Spleen (tissue), 11 donors: Measurements from ENCODE around the gene SHLD1. TPM values are rescaled to one million over a fixed set of nuclear protein-coding genes. Genes with fewer than 3 reads are reported as not detected.

Experiments used
- DNase-seq: peaks from one replicate; pipeline ENCODE4 v3.0.0-alpha.2; 2020
- H3K27ac ChIP-seq, 8 donors: fragments of 200-600 bp; sonication (generic) in 7 of 8; 1 replicate in 4 of 8; 2 replicates in 4 of 8; pipeline versions ENCODE4 v1.5.0 to v1.8.0; 2016 to 2021; ENCODE audit warnings: inconsistent platforms in 4 of 8, mild to moderate bottlenecking in 4 of 8, moderate library complexity in 1 of 8
- H3K27me3 ChIP-seq, 7 donors: fragments of 200-600 bp; sonication (generic) in 6 of 7; replicated peaks in 1 of 7; 1 replicate in 4 of 7; 2 replicates in 3 of 7; pipeline versions ENCODE4 v1.5.0 to v1.8.0; 2016 to 2021; ENCODE audit warnings: inconsistent platforms in 3 of 7, mild to moderate bottlenecking in 1 of 7
- H3K36me3 ChIP-seq, 6 donors: fragments of 200-600 bp; sonication (generic) in 5 of 6; 1 replicate in 4 of 6; 2 replicates in 2 of 6; pipeline versions ENCODE4 v1.5.0 to v1.8.0; 2016 to 2021; ENCODE audit warnings: inconsistent platforms in 2 of 6
- H3K4me1 ChIP-seq, 6 donors: fragments of 200-600 bp; sonication (generic) in 5 of 6; 1 replicate in 3 of 6; 2 replicates in 3 of 6; pipeline versions ENCODE4 v1.5.0 to v1.8.0; 2016 to 2021; ENCODE audit warnings: inconsistent platforms in 3 of 6
- H3K4me3 ChIP-seq, 8 donors: fragments of 200-600 bp; sonication (generic) in 7 of 8; 1 replicate in 4 of 8; 2 replicates in 4 of 8; pipeline versions ENCODE4 v1.5.0 to v1.8.0; 2016 to 2021; ENCODE audit warnings: inconsistent platforms in 4 of 8, mild to moderate bottlenecking in 4 of 8, moderate library complexity in 2 of 8
- H3K9me3 ChIP-seq, 8 donors: fragments of 200-600 bp; sonication (generic) in 7 of 8; 1 replicate in 4 of 8; 2 replicates in 4 of 8; pipeline versions ENCODE4 v1.5.0 to v1.8.0; 2016 to 2021; ENCODE audit warnings: inconsistent platforms in 4 of 8
- CTCF ChIP-seq, 11 experiments: fragments of 200-600 bp in 7 of 11; fragments of 450-650 bp in 4 of 11; sonication (generic) in 4 of 11; IDR thresholded peaks in 8 of 11; conservative IDR thresholded peaks in 3 of 11; 1 replicate in 7 of 11; 2 replicates in 4 of 11; pipeline versions ENCODE4 v1.4.0 to v1.8.0; 2016 to 2021; ENCODE audit warnings: antibody characterized with exemption in 11 of 11, inconsistent platforms in 4 of 11, mild to moderate bottlenecking in 1 of 11
- POLR2A ChIP-seq, 3 donors: fragments of 450-650 bp; IDR thresholded peaks; one replicate each; pipeline ENCODE4 v1.5.1; 2017; ENCODE audit warnings: antibody characterized with exemption in 3 of 3, mild to moderate bottlenecking in 1 of 3
- POLR2AphosphoS5 ChIP-seq, 3 donors: sonication (generic); formaldehyde crosslinking; IDR thresholded peaks; one replicate each; pipeline ENCODE4 v1.5.1; 2017; ENCODE audit warnings: antibody characterized with exemption in 3 of 3
- WGBS, 5 donors: extraction: QIAGEN DNeasy Blood & Tissue Kit in 3 of 5; methylation state at CpG; one replicate each; pipeline versions ENCODE4 v1.1.5 to v1.1.7; 2013 to 2018; 5-methylcytosine and 5-hydroxymethylcytosine counted together
- intact Hi-C: fragments of 100-400 bp; cut with DNase I; formaldehyde crosslinking; loops from one replicate; pipeline ENCODE4 v1.15.0; 2023; ENCODE audit warnings: low total_unique reads
- polyA plus RNA-seq, 3 donors: library from polyadenylated mRNA; stranded (reverse); fragments of 200-250 nt; gene quantifications; one replicate each; pipeline ENCODE4 v1.2.1, GENCODE V29; 2013
- total RNA-seq, 7 donors: library from RNA; depleted of rRNA in 3 of 7; stranded (reverse); fragments of >200 nt in 3 of 7; fragmentation: NEBNext Ultra II Directional in 4 of 7; extraction: Animal tissue kit (Norgen Biotek cat#: 25700) in 4 of 7; gene quantifications; one replicate each; pipeline versions ENCODE4 v1.1.0 to v1.2.1, GENCODE V29; 2016 to 2021
- donor health status: healthy with polysubstance abuse.
- donor health status: DM: no; HTN: no; CAD: no; lungs with moderate emphysema.
- donor health status: DM: no; HTN: no; CAD: no.
- donor health status: Bipolar disorder and iron deficiency.
- donor health status: healthy.
- donor health status: DM: no; HTN: no; CAD: no.
- donor health status: DM: yes; HTN: yes; CAD: no.

SHLD1 gene
- total and polyA plus RNA-seq, 10 donors, result 8.1 to 18.6 (median 12.4) TPM

DNA sequence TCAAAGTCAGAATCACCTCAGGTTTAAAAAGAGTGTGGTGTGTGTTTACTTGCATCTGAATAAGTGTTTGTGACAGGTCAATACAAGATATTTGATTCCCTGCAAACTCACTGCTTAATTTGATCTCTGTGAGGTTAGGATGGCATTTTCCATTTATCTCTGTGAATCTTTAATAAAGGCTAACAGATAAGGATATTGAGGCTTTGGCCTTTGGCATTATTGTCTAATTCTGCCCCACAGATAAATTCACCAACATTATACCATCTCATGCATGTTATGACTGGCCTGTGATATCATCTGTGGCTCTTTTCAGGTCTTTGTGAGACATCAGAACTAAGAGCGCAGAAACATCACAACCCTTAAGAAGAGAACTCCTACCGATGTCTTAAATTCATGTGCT lies 115.4 kb downstream of the SHLD1 start:
- WGBS, 5 donors, result 93 to 100% (median 97%) methylated on average over 2 of the region's 2 CpGs
- Histone ChIP-seq H3K36me3 (peaks cover 0 to 17% (median 0%) of the 10 kb centered on the region in 6 donors), H3K27me3 (no peaks in the 10 kb centered on the region), H3K4me3 (no peak overlapping the region), H3K4me1 (peaks cover 0 to 37% (median 13%) of the 10 kb centered on the region in 6 donors), H3K9me3 (no peaks in the 10 kb centered on the region), H3K27ac (no peak overlapping the region)
- no peak for TF ChIP-seq POLR2A (IDR thresholded peaks at IDR 0.05)
- TF ChIP-seq POLR2AphosphoS5 (IDR thresholded peaks at IDR 0.05), result no peak
- no peak for TF ChIP-seq CTCF (IDR thresholded peaks at IDR 0.05 in 8 of 11, conservative IDR thresholded peaks at IDR 0.05 in 3 of 11)
- DNase-seq, result no peak
- intact Hi-C loops, result no loop called here

DNA sequence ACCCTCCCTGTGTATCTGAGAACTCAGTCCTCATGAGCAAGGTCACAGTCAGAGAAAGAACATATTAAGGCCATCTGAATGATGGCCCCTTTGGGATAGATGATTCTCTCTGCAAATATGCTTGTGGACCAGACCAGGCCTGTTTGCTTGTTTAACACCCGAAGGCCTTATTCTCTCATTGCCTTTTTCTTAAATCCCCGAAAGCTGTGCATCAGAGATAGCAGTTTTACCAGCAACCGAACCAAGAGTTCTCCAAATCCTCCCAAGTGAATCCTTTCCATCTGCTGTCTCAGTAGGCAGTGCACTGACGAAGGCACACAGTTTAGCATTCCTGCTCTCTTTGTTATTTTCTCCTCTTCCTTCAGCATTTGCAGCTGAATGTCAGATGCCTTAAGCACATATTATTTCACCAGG lies 120.4 kb downstream of the SHLD1 start:
- no peak for DNase-seq
- H3K27ac ChIP-seq, result no peak overlapping the region
- WGBS, 5 donors, result 69 to 96% (median 92%) methylated on average over 4 of the region's 4 CpGs
- TF ChIP-seq POLR2AphosphoS5 (IDR thresholded peaks at IDR 0.05) (no peak), CTCF (IDR thresholded peaks at IDR 0.05 in 8 of 11, conservative IDR thresholded peaks at IDR 0.05 in 3 of 11) (no peak), POLR2A (IDR thresholded peaks at IDR 0.05) (no peak)
- H3K27me3 ChIP-seq, result no peaks in the 10 kb centered on the region
- no peak overlapping the region for H3K4me3 ChIP-seq
- H3K9me3 ChIP-seq, result peaks cover 0 to 6% (median 1%) of the 10 kb centered on the region in 8 donors
- no peaks in the 10 kb centered on the region for H3K36me3 ChIP-seq
- no peaks in the 10 kb centered on the region for H3K4me1 ChIP-seq
- intact Hi-C loops, result no loop called here

DNA sequence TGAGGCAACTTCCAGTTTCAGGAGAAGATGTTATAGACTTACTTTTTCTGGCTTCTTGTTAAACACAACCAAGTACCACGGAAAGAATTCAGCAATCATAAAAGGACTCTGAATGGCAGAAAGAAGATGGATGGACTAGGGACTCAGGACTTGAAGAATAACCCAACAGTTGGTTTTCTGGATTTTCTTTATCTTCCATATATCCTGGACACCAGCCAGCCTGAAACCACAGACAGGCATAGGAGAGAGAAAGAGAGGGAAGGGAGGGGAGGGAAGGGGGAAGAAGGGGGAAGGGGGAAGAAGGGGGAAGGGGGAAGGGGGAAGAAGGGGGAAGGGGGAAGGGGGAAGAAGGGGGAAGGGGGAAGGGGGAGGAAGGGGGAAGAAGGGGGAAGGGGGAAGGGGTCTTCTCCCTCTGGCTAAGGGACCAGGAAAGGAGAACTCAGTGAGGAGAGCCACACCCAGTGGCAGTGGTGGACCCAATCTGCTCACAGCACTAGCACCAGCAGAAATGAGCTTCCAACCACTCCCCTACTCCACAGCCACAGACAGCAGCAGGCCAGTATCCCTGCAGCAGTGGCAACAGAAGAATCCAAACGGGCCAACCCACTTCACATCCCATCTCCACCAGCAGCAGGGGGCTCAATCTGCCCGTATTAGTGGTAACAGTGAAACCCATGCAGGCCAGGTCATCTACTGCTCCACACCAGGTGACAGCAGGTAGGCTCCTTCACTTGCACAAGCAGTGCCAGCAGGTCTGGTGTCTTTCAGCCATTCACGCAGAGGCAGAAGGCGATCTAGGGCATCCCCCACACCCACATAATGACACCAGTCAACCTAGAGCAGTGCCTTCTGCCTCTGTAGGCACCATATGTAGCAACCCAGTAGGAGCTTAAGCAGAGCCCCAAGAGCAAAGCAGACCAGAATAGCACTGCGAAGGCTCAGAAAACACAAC lies 121.5 kb downstream of the SHLD1 start:
- Histone ChIP-seq H3K27ac (no peak overlapping the region), H3K9me3 (peaks cover 0 to 17% (median 9%) of the 10 kb centered on the region in 8 donors), H3K27me3 (no peaks in the 10 kb centered on the region), H3K4me1 (no peaks in the 10 kb centered on the region), H3K4me3 (no peak overlapping the region), H3K36me3 (no peaks in the 10 kb centered on the region)
- DNase-seq, result no peak
- intact Hi-C loops, result no loop called here
- TF ChIP-seq CTCF (IDR thresholded peaks at IDR 0.05 in 8 of 11, conservative IDR thresholded peaks at IDR 0.05 in 3 of 11), result no peak
- no peak for TF ChIP-seq POLR2AphosphoS5 (IDR thresholded peaks at IDR 0.05)
- no peak for TF ChIP-seq POLR2A (IDR thresholded peaks at IDR 0.05)
- WGBS, 5 donors, result 65 to 70% (median 67%) methylated on average over 5 to 6 of the region's 6 CpGs

DNA sequence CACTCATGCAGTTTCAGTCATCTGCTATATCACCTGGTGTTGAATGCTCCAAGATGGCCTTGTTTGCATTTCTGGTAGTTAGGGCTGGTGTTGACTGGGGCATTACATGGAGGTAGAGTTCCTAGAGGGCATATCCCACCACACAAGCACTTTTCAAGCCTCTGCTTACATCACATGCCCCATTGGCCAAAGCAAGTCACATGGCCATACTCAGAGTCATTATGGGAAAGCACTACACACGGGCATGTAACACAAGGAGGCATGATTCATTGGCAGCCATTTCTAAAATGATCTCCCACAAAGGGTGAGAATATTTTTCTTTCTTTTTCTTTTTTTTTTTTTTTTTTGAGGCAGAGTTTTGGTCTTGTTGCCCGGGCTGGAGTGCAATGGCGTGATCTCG lies 126.9 kb downstream of the SHLD1 start:
- no peak for TF ChIP-seq CTCF (IDR thresholded peaks at IDR 0.05 in 8 of 11, conservative IDR thresholded peaks at IDR 0.05 in 3 of 11)
- TF ChIP-seq POLR2A (IDR thresholded peaks at IDR 0.05), result no peak
- no peak for TF ChIP-seq POLR2AphosphoS5 (IDR thresholded peaks at IDR 0.05)
- Histone ChIP-seq H3K36me3 (no peaks in the 10 kb centered on the region), H3K4me3 (no peak overlapping the region), H3K4me1 (no peaks in the 10 kb centered on the region), H3K9me3 (peaks cover 0 to 17% (median 9%) of the 10 kb centered on the region in 8 donors), H3K27ac (no peak overlapping the region), H3K27me3 (no peaks in the 10 kb centered on the region)
- no peak for DNase-seq
- 83 to 96% (median 90%) methylated on average over 4 of the region's 4 CpGs for WGBS, 5 donors
- intact Hi-C loops, result no loop called here
